Spleen (tissue), 11 donors: ENCODE measurements around the gene CEP72. TPM values are rescaled to one million over a fixed set of nuclear protein-coding genes. Genes with fewer than 3 reads are reported as not detected.

Source experiments
- DNase-seq: peaks from one replicate; pipeline ENCODE4 v3.0.0-alpha.2; 2020
- H3K27ac ChIP-seq, 8 donors: fragments of 200-600 bp; sonication (generic) in 7 of 8; 1 replicate in 4 of 8; 2 replicates in 4 of 8; pipeline versions ENCODE4 v1.5.0 to v1.8.0; 2016 to 2021; ENCODE audit warnings: inconsistent platforms in 4 of 8, mild to moderate bottlenecking in 4 of 8, moderate library complexity in 1 of 8
- H3K27me3 ChIP-seq, 7 donors: fragments of 200-600 bp; sonication (generic) in 6 of 7; replicated peaks in 1 of 7; 1 replicate in 4 of 7; 2 replicates in 3 of 7; pipeline versions ENCODE4 v1.5.0 to v1.8.0; 2016 to 2021; ENCODE audit warnings: inconsistent platforms in 3 of 7, mild to moderate bottlenecking in 1 of 7
- H3K36me3 ChIP-seq, 6 donors: fragments of 200-600 bp; sonication (generic) in 5 of 6; 1 replicate in 4 of 6; 2 replicates in 2 of 6; pipeline versions ENCODE4 v1.5.0 to v1.8.0; 2016 to 2021; ENCODE audit warnings: inconsistent platforms in 2 of 6
- H3K4me1 ChIP-seq, 6 donors: fragments of 200-600 bp; sonication (generic) in 5 of 6; 1 replicate in 3 of 6; 2 replicates in 3 of 6; pipeline versions ENCODE4 v1.5.0 to v1.8.0; 2016 to 2021; ENCODE audit warnings: inconsistent platforms in 3 of 6
- H3K4me3 ChIP-seq, 8 donors: fragments of 200-600 bp; sonication (generic) in 7 of 8; 1 replicate in 4 of 8; 2 replicates in 4 of 8; pipeline versions ENCODE4 v1.5.0 to v1.8.0; 2016 to 2021; ENCODE audit warnings: inconsistent platforms in 4 of 8, mild to moderate bottlenecking in 4 of 8, moderate library complexity in 2 of 8
- H3K9me3 ChIP-seq, 8 donors: fragments of 200-600 bp; sonication (generic) in 7 of 8; 1 replicate in 4 of 8; 2 replicates in 4 of 8; pipeline versions ENCODE4 v1.5.0 to v1.8.0; 2016 to 2021; ENCODE audit warnings: inconsistent platforms in 4 of 8
- POLR2A ChIP-seq, 3 donors: fragments of 450-650 bp; IDR thresholded peaks; one replicate each; pipeline ENCODE4 v1.5.1; 2017; ENCODE audit warnings: antibody characterized with exemption in 3 of 3, mild to moderate bottlenecking in 1 of 3
- POLR2AphosphoS5 ChIP-seq, 3 donors: sonication (generic); formaldehyde crosslinking; IDR thresholded peaks; one replicate each; pipeline ENCODE4 v1.5.1; 2017; ENCODE audit warnings: antibody characterized with exemption in 3 of 3
- WGBS, 5 donors: extraction: QIAGEN DNeasy Blood & Tissue Kit in 3 of 5; methylation state at CpG; one replicate each; pipeline versions ENCODE4 v1.1.5 to v1.1.7; 2013 to 2018; 5-methylcytosine and 5-hydroxymethylcytosine counted together
- intact Hi-C: fragments of 100-400 bp; cut with DNase I; formaldehyde crosslinking; loops from one replicate; pipeline ENCODE4 v1.15.0; 2023; ENCODE audit warnings: low total_unique reads
- polyA plus RNA-seq, 3 donors: library from polyadenylated mRNA; stranded (reverse); fragments of 200-250 nt; gene quantifications; one replicate each; pipeline ENCODE4 v1.2.1, GENCODE V29; 2013
- total RNA-seq, 7 donors: library from RNA; depleted of rRNA in 3 of 7; stranded (reverse); fragments of >200 nt in 3 of 7; fragmentation: NEBNext Ultra II Directional in 4 of 7; extraction: Animal tissue kit (Norgen Biotek cat#: 25700) in 4 of 7; gene quantifications; one replicate each; pipeline versions ENCODE4 v1.1.0 to v1.2.1, GENCODE V29; 2016 to 2021
- TF ChIP-seq, protein P1 (sequence below), 11 experiments: fragments of 200-600 bp in 7 of 11; fragments of 450-650 bp in 4 of 11; sonication (generic) in 4 of 11; IDR thresholded peaks in 8 of 11; conservative IDR thresholded peaks in 3 of 11; 1 replicate in 7 of 11; 2 replicates in 4 of 11; pipeline versions ENCODE4 v1.4.0 to v1.8.0; 2016 to 2021; ENCODE audit warnings: antibody characterized with exemption in 11 of 11, inconsistent platforms in 4 of 11, mild to moderate bottlenecking in 1 of 11
- donor health status: healthy with polysubstance abuse.
- donor health status: DM: no; HTN: no; CAD: no; lungs with moderate emphysema.
- donor health status: DM: no; HTN: no; CAD: no.
- donor health status: Bipolar disorder and iron deficiency.
- donor health status: healthy.
- donor health status: DM: no; HTN: no; CAD: no.
- donor health status: DM: yes; HTN: yes; CAD: no.

The CEP72 gene
- total and polyA plus RNA-seq, 10 donors, result 2.1 to 13.1 (median 9.0) TPM

DNA sequence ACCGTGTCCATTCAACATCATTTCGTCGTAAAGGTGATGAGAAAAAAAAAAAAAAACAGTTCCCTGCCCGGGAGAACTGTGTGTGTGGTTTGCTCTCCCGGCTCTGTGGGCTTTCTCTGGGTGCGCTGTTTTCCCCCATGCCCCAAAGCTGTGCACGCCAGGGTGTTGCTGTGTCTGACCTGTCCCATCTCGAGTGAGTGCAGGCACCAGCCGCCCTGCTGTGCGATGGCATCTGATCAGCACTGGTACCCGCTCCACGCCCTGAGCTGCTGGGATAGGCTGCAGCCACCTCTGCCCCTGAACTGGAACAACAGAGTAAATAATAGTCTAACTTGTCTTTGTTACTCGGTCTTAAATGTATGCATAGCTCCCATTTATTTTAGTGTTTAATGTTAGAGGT lies 33.3 kb downstream of the CEP72 start:
- Histone ChIP-seq H3K4me3 (no peak overlapping the region), H3K27me3 (no peaks in the 10 kb centered on the region), H3K36me3 (peaks cover 0 to 75% (median 32%) of the 10 kb centered on the region in 6 donors), H3K27ac (no peak overlapping the region), H3K9me3 (no peaks in the 10 kb centered on the region), H3K4me1 (peaks cover 0 to 14% (median 0%) of the 10 kb centered on the region in 6 donors)
- peak; percentile 62 for DNase-seq
- no peak for TF ChIP-seq POLR2AphosphoS5 (IDR thresholded peaks at IDR 0.05)
- TF ChIP-seq, protein P1, sequence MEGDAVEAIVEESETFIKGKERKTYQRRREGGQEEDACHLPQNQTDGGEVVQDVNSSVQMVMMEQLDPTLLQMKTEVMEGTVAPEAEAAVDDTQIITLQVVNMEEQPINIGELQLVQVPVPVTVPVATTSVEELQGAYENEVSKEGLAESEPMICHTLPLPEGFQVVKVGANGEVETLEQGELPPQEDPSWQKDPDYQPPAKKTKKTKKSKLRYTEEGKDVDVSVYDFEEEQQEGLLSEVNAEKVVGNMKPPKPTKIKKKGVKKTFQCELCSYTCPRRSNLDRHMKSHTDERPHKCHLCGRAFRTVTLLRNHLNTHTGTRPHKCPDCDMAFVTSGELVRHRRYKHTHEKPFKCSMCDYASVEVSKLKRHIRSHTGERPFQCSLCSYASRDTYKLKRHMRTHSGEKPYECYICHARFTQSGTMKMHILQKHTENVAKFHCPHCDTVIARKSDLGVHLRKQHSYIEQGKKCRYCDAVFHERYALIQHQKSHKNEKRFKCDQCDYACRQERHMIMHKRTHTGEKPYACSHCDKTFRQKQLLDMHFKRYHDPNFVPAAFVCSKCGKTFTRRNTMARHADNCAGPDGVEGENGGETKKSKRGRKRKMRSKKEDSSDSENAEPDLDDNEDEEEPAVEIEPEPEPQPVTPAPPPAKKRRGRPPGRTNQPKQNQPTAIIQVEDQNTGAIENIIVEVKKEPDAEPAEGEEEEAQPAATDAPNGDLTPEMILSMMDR (IDR thresholded peaks at IDR 0.05 in 8 of 11, conservative IDR thresholded peaks at IDR 0.05 in 3 of 11), result no peak
- no peak for TF ChIP-seq POLR2A (IDR thresholded peaks at IDR 0.05)
- 93 to 97% (median 95%) methylated on average over 13 of the region's 13 CpGs for WGBS, 5 donors
- intact Hi-C loops, result no loop called here

DNA sequence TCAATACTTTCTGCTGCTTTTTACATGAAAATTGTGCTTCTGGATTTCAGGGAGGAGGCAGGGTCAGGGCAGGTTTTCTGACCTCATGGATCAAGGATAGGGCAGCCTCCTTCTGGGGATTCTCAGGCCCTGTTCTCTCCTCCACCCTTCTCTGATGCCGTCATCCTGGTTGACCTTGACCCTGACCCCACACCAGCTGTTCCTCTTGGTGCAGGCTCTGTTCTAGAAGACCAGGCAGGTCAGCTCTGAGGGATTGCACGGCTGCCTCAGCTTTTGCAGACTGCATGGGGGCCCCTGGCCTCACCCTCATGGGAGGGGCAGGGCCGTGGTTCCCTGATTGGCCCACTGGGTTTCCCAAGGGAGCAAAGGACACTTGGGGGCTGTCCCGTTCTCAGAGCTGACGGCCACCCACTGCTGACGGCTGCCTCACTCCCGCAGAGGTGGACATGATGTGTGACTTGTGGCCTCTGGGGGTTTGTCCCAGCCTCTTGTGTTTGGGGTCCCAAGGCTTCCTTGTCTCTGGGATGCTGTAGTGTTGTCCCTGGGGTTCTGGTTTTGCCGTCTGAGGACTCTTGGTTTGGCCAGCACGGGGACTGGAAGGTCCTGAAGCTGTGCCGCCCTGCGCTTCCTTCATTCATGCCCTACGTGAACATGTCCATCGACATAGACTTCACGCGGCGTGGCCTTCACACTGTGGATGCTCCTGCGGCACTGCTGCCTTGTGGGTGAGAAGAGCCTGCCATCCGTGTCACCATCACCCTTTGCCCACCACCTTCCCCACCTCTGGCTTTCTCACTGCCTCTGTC lies 34.5 kb downstream of the CEP72 start:
- Histone ChIP-seq H3K9me3 (no peaks in the 10 kb centered on the region), H3K27me3 (no peaks in the 10 kb centered on the region), H3K27ac (no peak overlapping the region), H3K36me3 (peaks cover 0 to 68% (median 22%) of the 10 kb centered on the region in 6 donors), H3K4me1 (peaks cover 0 to 14% (median 0%) of the 10 kb centered on the region in 6 donors), H3K4me3 (no peak overlapping the region)
- WGBS, 5 donors, result 91 to 96% (median 95%) methylated on average over 13 to 18 of the region's 18 CpGs
- DNase-seq, result peak; percentile 59
- no peak for TF ChIP-seq POLR2A (IDR thresholded peaks at IDR 0.05)
- TF ChIP-seq POLR2AphosphoS5 (IDR thresholded peaks at IDR 0.05), result no peak
- TF ChIP-seq, protein P1 (IDR thresholded peaks at IDR 0.05 in 8 of 11, conservative IDR thresholded peaks at IDR 0.05 in 3 of 11), result no peak
- intact Hi-C loops, result no loop called here

DNA sequence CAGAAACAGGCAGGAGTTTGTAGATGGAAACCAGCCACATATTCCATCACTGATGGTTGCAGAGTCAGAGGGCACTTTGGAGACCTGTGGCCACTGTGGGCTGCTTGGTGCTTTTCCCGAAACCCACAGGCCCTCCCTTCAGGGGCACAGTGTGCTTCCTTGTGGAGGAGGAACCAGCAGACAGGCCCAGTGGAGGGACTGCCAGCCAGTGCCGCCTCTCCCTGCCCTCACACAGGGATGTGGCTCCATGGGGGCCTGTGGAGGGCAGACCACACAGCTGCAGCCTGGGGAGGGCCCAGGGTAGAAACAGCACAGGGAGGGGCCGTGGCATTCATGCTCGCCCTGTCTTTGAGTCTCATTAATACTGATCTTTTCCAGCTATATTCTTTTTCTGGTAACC lies 35.2 kb downstream of the CEP72 start:
- TF ChIP-seq, protein P1 (IDR thresholded peaks at IDR 0.05 in 8 of 11, conservative IDR thresholded peaks at IDR 0.05 in 3 of 11), result no peak
- TF ChIP-seq POLR2AphosphoS5 (IDR thresholded peaks at IDR 0.05), result no peak
- no peak for TF ChIP-seq POLR2A (IDR thresholded peaks at IDR 0.05)
- no peak overlapping the region for H3K27ac ChIP-seq
- intact Hi-C loops, result no loop called here
- no peaks in the 10 kb centered on the region for H3K9me3 ChIP-seq
- H3K4me1 ChIP-seq, result peaks cover 0 to 14% (median 0%) of the 10 kb centered on the region in 6 donors
- peaks cover 0 to 70% (median 26%) of the 10 kb centered on the region in 6 donors for H3K36me3 ChIP-seq
- no peaks in the 10 kb centered on the region for H3K27me3 ChIP-seq
- no peak overlapping the region for H3K4me3 ChIP-seq
- WGBS, 5 donors, result 95 to 99% (median 97%) methylated on average over 4 of the region's 4 CpGs
- DNase-seq, result peak; percentile 21

DNA sequence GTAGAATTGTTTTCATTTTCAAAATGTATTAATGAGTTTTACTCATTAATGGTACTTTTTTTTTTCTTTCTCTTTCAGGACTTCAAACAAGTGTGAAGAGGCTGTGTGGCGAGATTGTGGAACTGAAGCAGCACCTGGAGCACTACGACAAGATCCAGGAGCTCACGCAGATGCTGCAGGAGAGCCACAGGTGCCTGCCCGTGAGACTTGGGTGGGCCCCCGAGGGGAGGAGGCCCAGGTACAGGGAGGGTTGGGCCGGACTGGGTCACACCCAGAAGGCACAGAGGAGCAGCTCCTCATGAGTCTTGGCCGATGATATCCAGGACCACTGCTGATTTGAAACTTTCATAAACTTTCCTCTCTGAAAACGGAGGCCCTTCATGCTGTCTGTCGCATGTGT lies 35.6 kb downstream of the CEP72 start:
- Histone ChIP-seq H3K27ac (no peak overlapping the region), H3K36me3 (peaks cover 0 to 70% (median 27%) of the 10 kb centered on the region in 6 donors), H3K4me1 (peaks cover 0 to 14% (median 0%) of the 10 kb centered on the region in 6 donors), H3K27me3 (no peaks in the 10 kb centered on the region), H3K9me3 (no peaks in the 10 kb centered on the region), H3K4me3 (no peak overlapping the region)
- 98 to 99% (median 98%) methylated on average over 8 to 9 of the region's 9 CpGs for WGBS, 5 donors
- peak; percentile 28 for DNase-seq
- TF ChIP-seq, protein P1 (IDR thresholded peaks at IDR 0.05 in 8 of 11, conservative IDR thresholded peaks at IDR 0.05 in 3 of 11), result no peak
- TF ChIP-seq POLR2A (IDR thresholded peaks at IDR 0.05) (no peak), POLR2AphosphoS5 (IDR thresholded peaks at IDR 0.05) (no peak)
- intact Hi-C loops, result no loop called here
